ENCODE measurements around the gene FAXC. TPM values are rescaled to one million over a fixed set of nuclear protein-coding genes. Genes with fewer than 3 reads are reported as not detected.

Gene FAXC
- 3.2 and 5.3 TPM in 2 replicates for total RNA-seq

GRCh38 chr6:99349171-99350141 is at the start of gene FAXC:
FAXC (minus strand) TSS chr6:99349674; CDS start chr6:99349372, 302 bp downstream.
- DNase-seq (ENCODE audit: low read depth) (peak; percentile 51), FAIRE-seq (peak; percentile 60)
- H3K36me3 ChIP-seq (ENCODE audit: control insufficient read depth, insufficient read depth, low read length), result no peaks in the 10 kb centered on the region
- TF ChIP-seq CTCF (IDR thresholded peaks at IDR 0.05; ENCODE audit: insufficient read depth, low read length, severe bottlenecking), result peak; percentile 39
- peak within 1 kb of the TSS; percentile 53 for H3K4me3 ChIP-seq (ENCODE audit: low read depth, low read length)
- no peaks in the 10 kb centered on the region for H3K27me3 ChIP-seq (ENCODE audit: control insufficient read depth, insufficient read depth, low read length)

GRCh38 chr6:99397287-99397686 is 47.8 kb upstream of the FAXC start:
- FAIRE-seq (no peak), DNase-seq (ENCODE audit: low read depth) (no peak)
- H3K27me3 ChIP-seq (ENCODE audit: control insufficient read depth, insufficient read depth, low read length), result no peaks in the 10 kb centered on the region
- no peak for TF ChIP-seq CTCF (IDR thresholded peaks at IDR 0.05; ENCODE audit: insufficient read depth, low read length, severe bottlenecking)
- H3K36me3 ChIP-seq (ENCODE audit: control insufficient read depth, insufficient read depth, low read length), result peaks cover 3% of the 10 kb centered on the region
- no peak overlapping the region for H3K4me3 ChIP-seq (ENCODE audit: low read depth, low read length)

GRCh38 chr6:99393698-99394531 is 44.4 kb upstream of the FAXC start, which contains the start of gene COQ3:
COQ3 (minus strand) TSS chr6:99394195; CDS start chr6:99394179, 16 bp downstream.
- H3K36me3 ChIP-seq (ENCODE audit: control insufficient read depth, insufficient read depth, low read length), result no peaks in the 10 kb centered on the region
- DNase-seq (ENCODE audit: low read depth) (peak; percentile 43), FAIRE-seq (no peak)
- H3K4me3 ChIP-seq (ENCODE audit: low read depth, low read length), result peak within 1 kb of the TSS; percentile 48
- TF ChIP-seq CTCF (IDR thresholded peaks at IDR 0.05; ENCODE audit: insufficient read depth, low read length, severe bottlenecking), result no peak
- no peaks in the 10 kb centered on the region for H3K27me3 ChIP-seq (ENCODE audit: control insufficient read depth, insufficient read depth, low read length)

- DNase-seq (ENCODE audit: low read depth) (no peak), FAIRE-seq (no peak)
- no peak for TF ChIP-seq CTCF (IDR thresholded peaks at IDR 0.05; ENCODE audit: insufficient read depth, low read length, severe bottlenecking)
- no peaks in the 10 kb centered on the region for H3K27me3 ChIP-seq (ENCODE audit: control insufficient read depth, insufficient read depth, low read length)
- H3K36me3 ChIP-seq (ENCODE audit: control insufficient read depth, insufficient read depth, low read length), result no peaks in the 10 kb centered on the region
- H3K4me3 ChIP-seq (ENCODE audit: low read depth, low read length), result peak overlapping the region; percentile 48
Measured at GRCh38 chr6:99393366-99393697, 43.9 kb upstream of the FAXC start.

GRCh38 chr6:99390896-99391295 is 41.4 kb upstream of the FAXC start:
- FAIRE-seq (no peak), DNase-seq (ENCODE audit: low read depth) (no peak)
- no peak for TF ChIP-seq CTCF (IDR thresholded peaks at IDR 0.05; ENCODE audit: insufficient read depth, low read length, severe bottlenecking)
- Histone ChIP-seq H3K4me3 (ENCODE audit: low read depth, low read length) (no peak overlapping the region), H3K27me3 (ENCODE audit: control insufficient read depth, insufficient read depth, low read length) (no peaks in the 10 kb centered on the region), H3K36me3 (ENCODE audit: control insufficient read depth, insufficient read depth, low read length) (no peaks in the 10 kb centered on the region)
